ENCODE results near the gene C20orf96.

The C20orf96 gene

GRCh38 chr20:311609-312008 is 21.1 kb upstream of the C20orf96 start:
- no peak for DNase-seq

- DNase-seq = no peak
These were observed 20.1 kb upstream of the C20orf96 start for GRCh38 chr20:310645-311044.

GRCh38 chr20:309841-310644 is 19.5 kb upstream of the C20orf96 start:
- peak; percentile 91 for DNase-seq

DNA sequence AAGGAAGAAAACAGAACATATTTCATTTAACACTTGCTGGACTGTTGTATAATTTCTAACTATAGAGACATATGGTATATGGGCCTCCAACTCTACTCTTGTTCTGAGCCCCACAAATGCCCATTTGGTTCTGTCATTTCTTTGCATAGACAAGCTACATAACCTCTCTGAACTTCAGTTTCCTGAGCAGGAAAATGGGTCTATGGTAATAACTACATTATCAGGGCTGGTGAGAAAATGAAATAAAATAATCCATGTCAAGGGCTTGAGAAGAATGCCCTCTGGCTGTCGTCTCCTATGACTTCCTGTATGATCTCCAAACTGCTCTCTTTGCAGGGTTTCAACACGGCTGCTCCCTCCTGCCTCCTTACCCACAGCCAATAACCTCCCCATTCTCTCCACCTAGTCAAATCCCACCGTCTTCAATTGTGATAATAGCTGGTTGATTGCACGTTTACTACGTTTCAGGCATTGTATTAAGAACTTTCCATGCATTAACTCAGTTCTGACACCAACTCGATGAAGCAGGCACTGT is 18.8 kb upstream of the C20orf96 start:
- DNase-seq = no peak

DNA sequence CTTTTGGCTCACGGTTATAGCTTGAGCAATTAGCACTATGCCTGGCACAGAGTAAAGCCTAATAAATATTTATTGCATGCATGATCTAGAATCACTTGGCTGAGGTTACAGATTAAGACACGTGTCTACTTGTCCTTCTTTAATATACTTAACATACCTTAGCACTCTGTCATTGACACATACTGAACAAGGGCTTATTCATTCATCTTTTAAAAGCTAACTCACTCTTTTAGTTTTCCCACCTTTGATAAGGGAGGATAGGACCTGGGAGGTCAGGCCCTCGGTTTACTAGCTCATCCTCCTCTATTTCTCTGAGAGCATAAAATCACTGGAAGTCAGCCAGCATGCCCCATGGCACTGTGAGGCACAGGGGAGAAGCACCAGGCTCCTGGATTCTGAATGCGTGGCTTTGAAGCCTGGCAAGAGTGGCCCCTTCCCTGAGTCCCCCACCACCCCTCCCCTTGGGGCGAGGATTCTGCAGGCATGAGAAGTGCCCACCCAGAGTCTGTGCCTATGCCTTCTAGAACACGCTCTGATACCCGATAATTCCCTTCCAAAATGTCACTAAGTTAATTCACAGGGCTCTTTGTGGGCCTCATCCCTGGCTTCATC is 18.0 kb upstream of the C20orf96 start:
- DNase-seq = no peak

GRCh38 chr20:305745-306144 is 15.2 kb upstream of the C20orf96 start:
- DNase-seq = no peak

DNA sequence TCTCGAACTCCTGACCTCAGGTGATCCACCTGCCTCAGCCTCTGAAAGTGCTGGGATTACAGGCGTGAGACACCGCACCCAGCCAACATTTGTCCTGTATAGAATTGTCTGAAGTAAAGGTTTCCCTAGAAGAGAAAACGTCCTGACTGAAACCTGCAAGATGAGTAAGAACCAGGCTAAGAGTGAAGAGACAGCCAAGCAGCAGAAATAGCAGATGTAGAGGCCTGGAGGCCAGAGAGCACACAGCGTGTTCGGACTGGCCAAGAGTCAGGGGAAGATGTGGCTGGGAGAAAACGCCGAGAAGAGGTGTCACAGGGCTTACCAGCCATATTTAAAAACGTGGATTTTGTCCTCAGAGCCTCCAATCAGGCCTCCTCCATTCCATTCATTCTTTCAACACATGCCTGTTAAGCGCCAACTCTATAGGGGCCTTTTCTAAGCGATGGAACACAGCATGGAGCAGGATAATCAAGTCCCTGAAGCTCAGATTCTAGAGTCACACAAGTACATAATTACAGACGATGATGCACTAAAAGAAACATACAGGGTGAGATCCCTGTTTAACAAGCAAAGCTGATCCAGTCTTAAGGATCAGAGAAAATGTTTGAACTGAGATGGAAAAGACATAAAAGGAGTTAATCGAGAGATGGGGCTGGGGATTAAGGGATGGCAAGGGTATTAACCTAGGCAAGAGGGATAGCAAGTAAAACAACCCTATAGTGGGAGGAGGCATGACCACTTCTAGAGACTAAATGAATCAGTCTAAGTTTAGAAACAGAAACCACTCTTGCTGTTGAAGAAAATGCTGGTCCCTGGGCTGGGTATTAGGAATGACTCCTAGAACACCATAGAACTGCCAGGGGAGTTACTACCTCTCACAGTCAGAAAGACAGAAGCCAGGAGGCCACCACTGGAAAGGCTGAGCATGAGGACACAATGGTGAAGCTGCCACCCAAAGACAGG is 11.6 kb upstream of the C20orf96 start:
- no peak for DNase-seq

- no peak for DNase-seq
These were observed 9.9 kb upstream of the C20orf96 start for GRCh38 chr20:300345-300990.

GRCh38 chr20:298776-299391 is 8.3 kb upstream of the C20orf96 start:
- DNase-seq = no peak

DNA sequence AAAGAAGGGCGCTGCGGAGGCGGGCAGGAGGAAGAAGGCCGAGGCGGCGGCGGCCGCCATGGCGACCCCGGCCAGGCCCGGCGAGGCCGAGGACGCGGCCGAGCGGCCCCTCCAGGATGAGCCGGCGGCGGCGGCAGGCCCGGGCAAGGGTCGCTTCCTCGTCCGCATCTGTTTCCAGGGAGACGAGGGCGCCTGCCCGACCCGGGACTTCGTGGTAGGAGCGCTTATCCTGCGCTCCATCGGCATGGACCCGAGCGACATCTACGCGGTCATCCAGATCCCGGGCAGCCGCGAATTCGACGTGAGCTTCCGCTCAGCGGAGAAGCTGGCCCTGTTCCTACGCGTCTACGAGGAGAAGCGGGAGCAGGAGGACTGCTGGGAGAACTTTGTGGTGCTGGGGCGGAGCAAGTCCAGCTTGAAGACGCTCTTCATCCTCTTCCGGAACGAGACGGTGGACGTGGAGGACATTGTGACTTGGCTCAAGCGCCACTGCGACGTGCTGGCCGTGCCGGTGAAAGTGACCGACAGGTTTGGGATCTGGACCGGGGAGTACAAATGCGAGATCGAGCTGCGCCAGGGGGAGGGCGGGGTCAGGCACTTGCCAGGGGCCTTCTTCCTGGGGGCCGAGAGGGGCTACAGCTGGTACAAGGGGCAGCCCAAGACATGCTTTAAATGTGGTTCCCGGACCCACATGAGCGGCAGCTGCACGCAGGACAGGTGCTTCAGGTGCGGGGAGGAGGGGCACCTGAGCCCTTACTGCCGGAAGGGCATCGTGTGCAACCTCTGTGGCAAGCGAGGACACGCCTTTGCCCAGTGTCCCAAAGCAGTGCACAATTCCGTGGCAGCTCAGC is 7.6 kb upstream of the C20orf96 start:
- peak; percentile 8 for DNase-seq

- peak; percentile 75 for DNase-seq
These were observed 6.8 kb upstream of the C20orf96 start, which contains the start of gene ZCCHC3 for GRCh38 chr20:297098-297924. ZCCHC3 (plus strand) TSS chr20:297570; CDS start chr20:297587, 17 bp downstream.

GRCh38 chr20:295804-296203 is 5.3 kb upstream of the C20orf96 start:
- DNase-seq = no peak

GRCh38 chr20:294602-295001 is 4.1 kb upstream of the C20orf96 start:
- no peak for DNase-seq

DNA sequence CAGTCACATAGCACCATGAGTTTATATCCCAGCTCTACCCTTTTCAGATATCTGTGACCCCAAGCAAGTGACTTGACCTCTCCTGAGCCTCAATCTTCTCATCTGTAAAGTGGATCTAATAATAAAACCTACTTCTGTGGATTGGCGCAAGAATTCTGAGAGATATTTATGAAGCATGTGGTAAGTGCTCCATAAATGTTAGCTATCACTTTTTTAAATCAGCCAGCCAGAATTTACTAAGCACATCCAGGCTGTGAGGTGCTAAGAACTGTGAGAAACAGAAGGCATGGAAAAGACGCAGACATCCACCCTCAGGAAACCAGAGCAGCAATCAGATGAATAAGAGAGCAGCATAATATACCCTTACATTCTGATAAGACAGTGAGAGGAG is 862 bp downstream of the C20orf96 start:
- no peak for DNase-seq

- no peak for DNase-seq
These were observed 1.4 kb downstream of the C20orf96 start for GRCh38 chr20:288956-289692.

DNA sequence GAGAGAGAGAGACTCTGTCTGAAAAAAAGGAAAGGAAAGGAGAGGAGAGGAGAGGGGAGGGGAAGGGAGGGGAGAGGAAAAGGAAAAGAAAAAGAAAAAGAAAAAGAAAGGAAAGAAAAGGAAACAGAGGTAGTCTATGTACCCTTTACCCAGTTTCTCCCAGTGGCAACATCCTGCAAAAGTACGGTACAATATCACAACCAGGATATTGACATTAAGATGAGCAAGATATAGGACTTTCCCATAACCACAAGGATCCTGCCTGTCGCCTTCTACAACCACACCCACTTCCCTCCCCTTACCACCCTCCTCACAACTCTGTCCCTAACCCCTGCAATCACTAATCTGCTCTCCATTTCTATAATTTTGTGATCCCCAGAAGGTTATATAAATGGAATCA is 4.0 kb downstream of the C20orf96 start:
- no peak for DNase-seq

GRCh38 chr20:284172-284571 is 6.4 kb downstream of the C20orf96 start:
- no peak for DNase-seq

DNA sequence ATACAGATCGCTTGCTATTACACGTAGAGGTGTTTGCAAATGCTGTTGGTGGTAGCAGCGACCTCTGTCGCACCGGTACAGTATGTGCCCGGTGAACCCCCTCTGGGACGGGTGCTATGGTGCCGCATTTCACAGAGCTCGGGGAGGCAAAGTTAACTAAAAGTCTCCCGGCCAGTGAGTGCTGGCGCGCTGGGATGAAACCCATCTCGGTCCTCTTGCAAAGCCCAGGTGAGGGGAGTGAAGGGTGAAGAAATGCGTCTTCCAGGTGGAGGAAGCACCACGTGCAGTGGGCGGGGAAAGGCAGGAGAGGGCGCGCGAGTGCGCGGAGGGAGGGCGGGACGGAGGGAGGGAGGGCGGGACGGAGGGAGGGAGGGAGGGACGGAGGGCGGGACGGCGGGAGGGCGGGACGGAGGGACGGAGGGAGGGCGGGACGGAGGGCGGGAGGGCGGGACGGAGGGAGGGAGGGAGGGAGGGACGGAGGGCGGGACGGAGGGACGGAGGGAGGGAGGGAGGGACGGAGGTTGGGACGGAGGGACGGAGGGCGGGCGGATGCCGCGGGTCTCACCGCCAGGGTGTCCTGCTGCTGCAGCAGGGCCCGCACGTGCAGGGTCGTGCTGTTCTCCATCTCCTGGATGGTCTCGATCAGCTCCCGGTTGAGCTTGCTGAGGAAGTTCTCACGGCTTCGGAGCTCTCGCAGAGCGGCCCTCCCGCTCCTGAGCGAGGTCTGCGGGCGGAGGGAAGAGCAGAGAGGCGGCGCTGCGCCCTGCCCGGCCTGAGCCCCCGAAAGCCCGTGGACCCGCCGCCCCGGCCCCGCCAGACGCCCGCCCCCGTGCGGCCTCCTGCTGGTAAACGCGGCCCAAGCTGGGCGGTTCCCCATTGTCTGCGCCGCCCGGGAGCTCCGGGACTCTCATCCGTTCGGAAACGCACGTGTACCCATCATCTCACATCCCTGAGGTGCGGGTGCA is 11.7 kb downstream of the C20orf96 start:
- no peak for DNase-seq

All from NCI-H187 treated with DMSO at 0.1 percent for 48 hours (cell line).